ENCODE results near the gene CDHR3. TPM values are rescaled to one million over a fixed set of nuclear protein-coding genes. Genes with fewer than 3 reads are reported as not detected.

Gene CDHR3
- total RNA-seq, 1 donor from 2014 or later: 3.1 TPM

DNA sequence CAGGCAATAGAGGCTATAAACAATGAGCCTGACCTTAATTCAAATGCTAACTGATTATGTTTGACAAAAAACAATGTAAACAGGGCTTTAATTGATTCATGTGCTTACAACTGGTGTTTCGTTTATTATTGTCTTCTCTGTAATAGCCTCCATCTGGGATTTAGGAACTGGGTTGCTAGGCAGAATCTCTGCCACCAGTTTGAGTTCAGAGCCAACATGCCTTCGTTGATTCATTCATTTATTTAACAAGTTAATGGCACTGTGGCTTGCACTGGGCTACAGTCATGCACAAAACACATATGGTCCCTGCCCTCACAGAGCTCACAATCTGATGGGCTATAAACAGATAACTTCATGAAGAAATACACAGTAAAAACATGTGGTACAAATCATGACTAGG, 19.6 kb upstream of the CDHR3 start:
- H3K9me3 Mint-ChIP-seq (ENCODE audit: unreplicated experiment): no peaks in the 10 kb centered on the region
- Histone ChIP-seq H3K4me2 (ENCODE audit: low read length) (no peak overlapping the region), H3K4me3 (ENCODE audit: insufficient read depth, low read depth, low read length) (no peak overlapping the region), H3K36me3 (ENCODE audit: insufficient read depth, low read length) (no peaks in the 10 kb centered on the region), H3K4me1 (ENCODE audit: insufficient read depth, low read length) (no peaks in the 10 kb centered on the region), H3K9ac (ENCODE audit: low read length) (no peak overlapping the region), H3K9me3 (ENCODE audit: insufficient read depth, low read depth, low read length) (no peaks in the 10 kb centered on the region), H3K27me3 (ENCODE audit: insufficient read depth, low read length) (peaks cover 9% of the 10 kb centered on the region), H4K20me1 (ENCODE audit: insufficient read depth, low read length) (no peaks in the 10 kb centered on the region), H3K79me2 (ENCODE audit: insufficient read depth, low read length) (no peaks in the 10 kb centered on the region), H3K27ac (ENCODE audit: low read depth, low read length) (no peak overlapping the region), H2AFZ (ENCODE audit: low read depth, low read length) (no peak overlapping the region)
- no peak for FAIRE-seq
- no peak overlapping the region for H3K4me3 Mint-ChIP-seq (ENCODE audit: unreplicated experiment)
- no peak overlapping the region for H3K27ac Mint-ChIP-seq (ENCODE audit: unreplicated experiment)
- no peaks in the 10 kb centered on the region for H3K36me3 Mint-ChIP-seq (ENCODE audit: low read depth, unreplicated experiment)
- no peak for TF ChIP-seq EZH2 (IDR thresholded peaks at IDR 0.05; ENCODE audit: insufficient read depth, low read length)
- TF ChIP-seq, protein P1, sequence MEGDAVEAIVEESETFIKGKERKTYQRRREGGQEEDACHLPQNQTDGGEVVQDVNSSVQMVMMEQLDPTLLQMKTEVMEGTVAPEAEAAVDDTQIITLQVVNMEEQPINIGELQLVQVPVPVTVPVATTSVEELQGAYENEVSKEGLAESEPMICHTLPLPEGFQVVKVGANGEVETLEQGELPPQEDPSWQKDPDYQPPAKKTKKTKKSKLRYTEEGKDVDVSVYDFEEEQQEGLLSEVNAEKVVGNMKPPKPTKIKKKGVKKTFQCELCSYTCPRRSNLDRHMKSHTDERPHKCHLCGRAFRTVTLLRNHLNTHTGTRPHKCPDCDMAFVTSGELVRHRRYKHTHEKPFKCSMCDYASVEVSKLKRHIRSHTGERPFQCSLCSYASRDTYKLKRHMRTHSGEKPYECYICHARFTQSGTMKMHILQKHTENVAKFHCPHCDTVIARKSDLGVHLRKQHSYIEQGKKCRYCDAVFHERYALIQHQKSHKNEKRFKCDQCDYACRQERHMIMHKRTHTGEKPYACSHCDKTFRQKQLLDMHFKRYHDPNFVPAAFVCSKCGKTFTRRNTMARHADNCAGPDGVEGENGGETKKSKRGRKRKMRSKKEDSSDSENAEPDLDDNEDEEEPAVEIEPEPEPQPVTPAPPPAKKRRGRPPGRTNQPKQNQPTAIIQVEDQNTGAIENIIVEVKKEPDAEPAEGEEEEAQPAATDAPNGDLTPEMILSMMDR (IDR thresholded peaks at IDR 0.05; ENCODE audit: insufficient read depth, low read depth, low read length): no peak
- H3K27me3 Mint-ChIP-seq (ENCODE audit: low read depth, unreplicated experiment): peaks cover 16% of the 10 kb centered on the region
- DNase-seq (ENCODE audit: low read depth): no peak
- no peaks in the 10 kb centered on the region for H3K4me1 Mint-ChIP-seq (ENCODE audit: low read depth, unreplicated experiment)

DNA sequence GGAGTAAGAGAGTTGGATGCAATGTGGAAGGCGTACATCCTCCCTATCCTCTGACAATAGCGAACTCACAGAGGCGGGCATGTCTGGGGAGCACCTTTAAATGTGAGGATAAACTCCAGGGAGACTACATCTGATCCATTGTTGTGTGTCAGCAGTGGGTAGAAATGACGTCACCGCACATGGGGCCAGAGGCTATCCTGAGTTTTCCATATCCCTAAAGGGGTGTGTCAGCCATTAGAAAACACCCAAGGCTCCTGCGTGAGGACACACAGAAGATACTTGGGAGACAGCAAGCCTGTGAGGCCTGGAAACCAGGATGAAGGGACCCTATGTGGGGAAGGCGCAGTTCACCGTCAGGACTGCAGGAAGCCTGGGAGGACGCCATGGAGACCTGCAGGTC, 17.2 kb upstream of the CDHR3 start:
- Mint-ChIP-seq H3K27ac (ENCODE audit: unreplicated experiment) (no peak overlapping the region), H3K4me1 (ENCODE audit: low read depth, unreplicated experiment) (no peaks in the 10 kb centered on the region), H3K36me3 (ENCODE audit: low read depth, unreplicated experiment) (peaks cover 1% of the 10 kb centered on the region), H3K4me3 (ENCODE audit: unreplicated experiment) (no peak overlapping the region), H3K9me3 (ENCODE audit: unreplicated experiment) (peaks cover 4% of the 10 kb centered on the region), H3K27me3 (ENCODE audit: low read depth, unreplicated experiment) (peaks cover 10% of the 10 kb centered on the region)
- Histone ChIP-seq H2AFZ (ENCODE audit: low read depth, low read length) (no peak overlapping the region), H3K9me3 (ENCODE audit: insufficient read depth, low read depth, low read length) (no peaks in the 10 kb centered on the region), H4K20me1 (ENCODE audit: insufficient read depth, low read length) (no peaks in the 10 kb centered on the region), H3K4me3 (ENCODE audit: insufficient read depth, low read depth, low read length) (no peak overlapping the region), H3K4me2 (ENCODE audit: low read length) (no peak overlapping the region), H3K27ac (ENCODE audit: low read depth, low read length) (no peak overlapping the region), H3K79me2 (ENCODE audit: insufficient read depth, low read length) (no peaks in the 10 kb centered on the region), H3K9ac (ENCODE audit: low read length) (no peak overlapping the region), H3K4me1 (ENCODE audit: insufficient read depth, low read length) (no peaks in the 10 kb centered on the region), H3K36me3 (ENCODE audit: insufficient read depth, low read length) (no peaks in the 10 kb centered on the region), H3K27me3 (ENCODE audit: insufficient read depth, low read length) (peaks cover 7% of the 10 kb centered on the region)
- TF ChIP-seq, protein P1 (IDR thresholded peaks at IDR 0.05; ENCODE audit: insufficient read depth, low read depth, low read length): no peak
- no peak for TF ChIP-seq EZH2 (IDR thresholded peaks at IDR 0.05; ENCODE audit: insufficient read depth, low read length)
- no peak for FAIRE-seq
- no peak for DNase-seq (ENCODE audit: low read depth)

DNA sequence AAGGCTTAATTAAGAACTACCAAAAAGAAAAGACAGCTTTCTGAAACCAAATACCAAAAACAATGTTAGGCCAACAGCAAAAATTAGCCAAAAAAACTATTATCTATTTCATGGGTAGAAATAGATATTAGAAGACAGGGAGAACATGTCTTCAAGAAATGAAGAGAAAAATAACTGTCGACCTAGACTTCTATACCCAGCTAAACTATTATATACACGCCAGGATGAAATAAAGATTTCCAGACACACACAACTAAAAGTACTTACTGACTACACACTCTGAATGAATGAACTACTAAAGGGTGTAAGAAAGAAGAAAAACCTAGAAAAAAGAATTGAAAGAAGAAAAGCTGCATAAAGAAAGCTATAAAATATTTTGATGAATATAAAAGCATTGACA, 11.5 kb upstream of the CDHR3 start:
- H3K4me3 ChIP-seq (ENCODE audit: insufficient read depth, low read depth, low read length): no peak overlapping the region
- DNase-seq (ENCODE audit: low read depth): no peak
- Mint-ChIP-seq H3K27ac (ENCODE audit: unreplicated experiment) (no peak overlapping the region), H3K36me3 (ENCODE audit: low read depth, unreplicated experiment) (peaks cover 1% of the 10 kb centered on the region), H3K27me3 (ENCODE audit: low read depth, unreplicated experiment) (peaks cover 4% of the 10 kb centered on the region), H3K9me3 (ENCODE audit: unreplicated experiment) (peaks cover 14% of the 10 kb centered on the region), H3K4me3 (ENCODE audit: unreplicated experiment) (no peak overlapping the region), H3K4me1 (ENCODE audit: low read depth, unreplicated experiment) (no peaks in the 10 kb centered on the region)
- H3K4me1 ChIP-seq (ENCODE audit: insufficient read depth, low read length): no peaks in the 10 kb centered on the region
- FAIRE-seq: no peak
- H3K27me3 ChIP-seq (ENCODE audit: insufficient read depth, low read length): peaks cover 7% of the 10 kb centered on the region
- no peaks in the 10 kb centered on the region for H3K36me3 ChIP-seq (ENCODE audit: insufficient read depth, low read length)
- no peak overlapping the region for H3K4me2 ChIP-seq (ENCODE audit: low read length)
- H3K27ac ChIP-seq (ENCODE audit: low read depth, low read length): no peak overlapping the region
- no peaks in the 10 kb centered on the region for H3K79me2 ChIP-seq (ENCODE audit: insufficient read depth, low read length)
- peaks cover 4% of the 10 kb centered on the region for H3K9me3 ChIP-seq (ENCODE audit: insufficient read depth, low read depth, low read length)
- no peak for TF ChIP-seq EZH2 (IDR thresholded peaks at IDR 0.05; ENCODE audit: insufficient read depth, low read length)
- no peak overlapping the region for H2AFZ ChIP-seq (ENCODE audit: low read depth, low read length)
- H3K9ac ChIP-seq (ENCODE audit: low read length): no peak overlapping the region
- no peaks in the 10 kb centered on the region for H4K20me1 ChIP-seq (ENCODE audit: insufficient read depth, low read length)
